Neural cell (in vitro differentiated cells): Measurements from ENCODE around the gene AP2A2.

Experiments used
- CTCF ChIP-seq: fragments of 450-650 bp; IDR thresholded peaks from 2 replicates; pipeline ENCODE4 v1.5.1; 2014; ENCODE audit warnings: antibody characterized with exemption, mild to moderate bottlenecking, moderate library complexity; ENCODE audit not compliant: poor library complexity, severe bottlenecking
- EP300 ChIP-seq: fragments of 450-650 bp; conservative IDR thresholded peaks from 2 replicates; pipeline ENCODE4 v1.6.1; 2014; ENCODE audit warnings: antibody characterized with exemption, mild to moderate bottlenecking, moderate library complexity; ENCODE audit not compliant: poor library complexity, severe bottlenecking
- MXI1 ChIP-seq: fragments of 450-650 bp; conservative IDR thresholded peaks from 2 replicates; pipeline ENCODE4 v1.6.1; 2014; ENCODE audit warnings: antibody characterized with exemption, mild to moderate bottlenecking; ENCODE audit not compliant: poor library complexity, severe bottlenecking
- TAF1 ChIP-seq: IDR thresholded peaks from 2 replicates; pipeline ENCODE4 v1.6.1; 2012; ENCODE audit warnings: low read depth

GRCh38 chr11:910589-911030, 15.1 kb upstream of the AP2A2 start, which contains the start of gene CHID1:
- TF ChIP-seq EP300 (no peak), CTCF (peak; percentile 33), TAF1 (no peak), MXI1 (peak; percentile 97)
